Gastroesophageal sphincter (tissue), 4 donors: Measurements from ENCODE around the gene RPS24. TPM values are rescaled to one million over a fixed set of nuclear protein-coding genes. Genes with fewer than 3 reads are reported as not detected.
"Not testable (repeated sequence)": the region's sequence is repeated elsewhere in the genome, so short reads cannot be mapped to it uniquely, and the experiment has no call there.

Source experiments
- ATAC-seq: fragments of 150-250 bp; one replicate; pipeline ENCODE4 v1.9.1; 2016; ENCODE audit warnings: mild to moderate bottlenecking, moderate library complexity
- H3K27ac ChIP-seq, 4 donors: fragments of 200-600 bp; sonication (generic) in 3 of 4; 1 replicate in 3 of 4; 2 replicates in 1 of 4; pipeline ENCODE4 v1.5.1; 2016 to 2019
- H3K27me3 ChIP-seq: fragments of 200-600 bp; sonication (generic); one replicate; pipeline ENCODE4 v1.5.1; 2019
- H3K36me3 ChIP-seq, 2 donors: fragments of 200-600 bp; sonication (generic); one replicate each; pipeline ENCODE4 v1.5.1; 2019; ENCODE audit warnings: control low read depth in 1 of 2
- H3K4me1 ChIP-seq, 3 donors: fragments of 200-600 bp; sonication (generic); 1 replicate in 2 of 3; 2 replicates in 1 of 3; pipeline ENCODE4 v1.5.1; 2016 to 2019; ENCODE audit warnings: control low read depth in 2 of 3
- H3K4me3 ChIP-seq, 2 donors: fragments of 200-600 bp; sonication (generic); one replicate each; pipeline ENCODE4 v1.5.1; 2019; ENCODE audit warnings: mild to moderate bottlenecking in 1 of 2, moderate library complexity in 1 of 2
- H3K9me3 ChIP-seq, 3 donors: fragments of 200-600 bp; sonication (generic); one replicate each; pipeline ENCODE4 v1.5.1; 2017 to 2019; ENCODE audit warnings: control low read depth in 2 of 3
- CTCF ChIP-seq, 4 experiments: fragments of 200-600 bp in 2 of 4; fragments of 450-650 bp in 2 of 4; sonication (generic) in 1 of 4; IDR thresholded peaks; one replicate each; pipeline ENCODE4 v1.5.1; 2017 to 2019; ENCODE audit warnings: antibody characterized with exemption in 4 of 4, mild to moderate bottlenecking in 2 of 4, moderate library complexity in 2 of 4
- EP300 ChIP-seq: sonication (generic); formaldehyde crosslinking; IDR thresholded peaks from one replicate; pipeline ENCODE4 v1.6.1; 2017; ENCODE audit warnings: antibody characterized with exemption, mild to moderate bottlenecking
- POLR2A ChIP-seq, 2 donors: fragments of 450-650 bp; IDR thresholded peaks; one replicate each; pipeline ENCODE4 v1.6.1; 2017; ENCODE audit warnings: antibody characterized with exemption in 2 of 2, mild to moderate bottlenecking in 2 of 2, moderate library complexity in 1 of 2
- POLR2AphosphoS5 ChIP-seq: sonication (generic); formaldehyde crosslinking; IDR thresholded peaks from one replicate; pipeline ENCODE4 v1.6.1; 2017; ENCODE audit warnings: antibody characterized with exemption
- WGBS, 2 donors: methylation state at CpG; one replicate each; pipeline ENCODE4 v1.1.5; 2018; ENCODE audit warnings: low coverage in 1 of 2; 5-methylcytosine and 5-hydroxymethylcytosine counted together
- total RNA-seq, 4 donors: library from RNA; depleted of rRNA; stranded (reverse); fragments of >200 nt; gene quantifications; one replicate each; pipeline ENCODE4 v1.1.0, GENCODE V29; 2016

RPS24 gene
- total RNA-seq, 4 donors from 2014 or later, result 1,244 to 3,223 (median 2,309) TPM

DNA sequence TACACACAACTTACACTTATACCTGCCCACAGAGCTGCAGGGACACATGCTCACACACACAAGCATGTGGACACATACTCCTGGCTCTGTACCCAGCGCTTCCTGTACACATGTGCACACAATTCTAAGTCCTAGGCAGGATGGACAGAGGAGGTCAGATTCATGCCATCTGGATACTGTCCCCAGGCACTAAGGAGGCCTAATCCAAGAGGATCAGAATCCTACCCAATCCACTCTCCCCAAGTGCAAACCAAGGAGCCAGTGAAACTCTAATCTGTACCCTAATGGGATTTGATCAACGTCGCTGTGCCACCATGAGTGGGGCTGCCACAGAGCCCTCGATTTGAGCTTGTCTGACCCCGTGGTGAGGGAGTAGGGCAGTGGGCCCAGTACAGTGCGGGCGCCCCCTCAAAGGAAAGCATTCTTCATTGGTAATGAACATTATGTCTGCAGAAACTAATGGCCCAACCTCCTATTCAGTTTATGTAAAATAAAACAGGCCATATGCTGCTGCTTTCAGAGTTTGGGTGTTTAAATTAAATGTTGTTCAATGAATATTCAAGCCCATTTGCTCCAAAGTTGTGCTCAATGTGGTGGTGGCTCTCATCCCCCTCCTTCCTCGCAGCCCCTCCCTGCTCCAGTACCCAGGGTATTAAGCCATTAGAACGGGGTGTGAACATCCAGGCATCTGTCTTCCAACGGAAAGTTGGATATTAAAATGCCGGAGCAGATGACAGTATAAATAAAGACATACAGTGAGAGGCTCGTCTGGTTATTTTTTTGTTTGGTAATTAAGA lies 26.4 kb downstream of the RPS24 start:
- TF ChIP-seq POLR2AphosphoS5, result no peak
- no peak for TF ChIP-seq EP300
- no peak for TF ChIP-seq POLR2A (IDR thresholded peaks at IDR 0.05)
- no peak for TF ChIP-seq CTCF (IDR thresholded peaks at IDR 0.05)
- H3K36me3 ChIP-seq, result peaks cover 0 to under 1% of the 10 kb centered on the region in 2 donors
- 77 to 81% methylated on average over 4 to 11 of the region's 12 CpGs for WGBS, 2 donors
- no peaks in the 10 kb centered on the region for H3K4me1 ChIP-seq
- no peaks in the 10 kb centered on the region for H3K9me3 ChIP-seq
- no peak overlapping the region for H3K4me3 ChIP-seq
- ATAC-seq, result no peak
- no peaks in the 10 kb centered on the region for H3K27me3 ChIP-seq
- H3K27ac ChIP-seq, result no peak overlapping the region

DNA sequence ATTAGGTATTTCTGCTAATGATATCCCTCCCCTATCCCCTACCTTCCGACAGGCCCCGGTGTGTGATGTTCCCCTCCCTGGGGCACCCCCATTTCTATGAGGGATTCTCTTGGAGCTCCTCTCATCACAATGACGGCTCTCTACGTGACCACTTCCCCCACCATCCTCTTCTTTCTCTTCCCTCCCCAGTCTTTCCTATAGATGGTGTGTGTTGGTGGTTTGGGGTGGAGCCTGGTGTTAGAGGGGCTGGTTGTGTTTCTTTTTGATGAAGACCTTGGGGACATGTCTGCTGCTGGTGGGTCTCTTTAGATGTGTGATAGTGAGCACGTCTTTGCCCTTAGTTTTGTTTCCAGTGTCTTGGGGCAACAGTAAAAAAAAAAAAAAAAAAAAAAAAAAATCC lies 28.6 kb downstream of the RPS24 start:
- no peak for ATAC-seq
- H3K9me3 ChIP-seq, result no peaks in the 10 kb centered on the region
- no peaks in the 10 kb centered on the region for H3K27me3 ChIP-seq
- H3K4me3 ChIP-seq, result no peak overlapping the region
- no peak for TF ChIP-seq POLR2AphosphoS5
- TF ChIP-seq CTCF (IDR thresholded peaks at IDR 0.05), result no peak
- no peak for TF ChIP-seq EP300
- no peak for TF ChIP-seq POLR2A (IDR thresholded peaks at IDR 0.05)
- H3K36me3 ChIP-seq, result no peaks in the 10 kb centered on the region
- 75 to 82% methylated on average over 1 to 5 of the region's 5 CpGs for WGBS, 2 donors
- H3K4me1 ChIP-seq, result no peaks in the 10 kb centered on the region
- no peak overlapping the region for H3K27ac ChIP-seq

GRCh38 chr10:78063236-78063635 lies 29.6 kb downstream of the RPS24 start:
- no peak for ATAC-seq
- 63 to 75% methylated on average over 1 to 2 of the region's 2 CpGs for WGBS, 2 donors
- no peak for TF ChIP-seq EP300
- TF ChIP-seq CTCF (IDR thresholded peaks at IDR 0.05), result no peak
- TF ChIP-seq POLR2AphosphoS5, result no peak
- no peak for TF ChIP-seq POLR2A (IDR thresholded peaks at IDR 0.05)
- no peaks in the 10 kb centered on the region for H3K36me3 ChIP-seq
- no peaks in the 10 kb centered on the region for H3K9me3 ChIP-seq
- H3K27ac ChIP-seq, result no peak overlapping the region
- no peaks in the 10 kb centered on the region for H3K4me1 ChIP-seq
- no peaks in the 10 kb centered on the region for H3K27me3 ChIP-seq
- H3K4me3 ChIP-seq, result no peak overlapping the region

DNA sequence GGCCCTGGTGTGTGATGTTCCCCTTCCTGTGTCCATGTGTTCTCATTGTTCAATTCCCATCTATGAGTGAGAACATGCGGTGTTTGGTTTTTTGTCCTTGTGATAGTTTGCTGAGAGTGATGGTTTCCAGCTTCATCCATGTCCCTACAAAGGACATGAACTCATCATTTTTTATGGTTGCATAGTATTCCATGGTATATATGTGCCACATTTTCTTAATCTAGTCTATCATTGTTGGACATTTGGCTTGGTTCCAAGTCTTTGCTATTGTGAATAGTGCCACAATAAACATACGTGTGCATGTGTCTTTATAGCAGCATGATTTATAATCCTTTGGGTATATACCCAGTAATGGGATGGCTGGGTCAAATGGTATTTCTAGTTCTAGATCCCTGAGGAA lies 31.3 kb downstream of the RPS24 start:
- 60% methylated on average over 1 of the region's 2 CpGs; no CpG with 5 or more reads in 1 of the 2 donors for WGBS, 2 donors
- not testable (repeated sequence) for H3K27ac ChIP-seq, H3K4me3 ChIP-seq, ATAC-seq, H3K9me3 ChIP-seq, H3K4me1 ChIP-seq, H3K36me3 ChIP-seq, H3K27me3 ChIP-seq

GRCh38 chr10:78065611-78066010 lies 31.9 kb downstream of the RPS24 start:
- 67% methylated on average over 1 of the region's 2 CpGs; no CpG with 5 or more reads in 1 of the 2 donors for WGBS, 2 donors

More at GRCh38 chr10:78065611-78066010, 31.9 kb downstream of the RPS24 start:
- Histone ChIP-seq H3K4me1 (no peaks in the 10 kb centered on the region), H3K4me3 (no peak overlapping the region), H3K36me3 (no peaks in the 10 kb centered on the region), H3K27ac (no peak overlapping the region), H3K27me3 (no peaks in the 10 kb centered on the region), H3K9me3 (no peaks in the 10 kb centered on the region)
- TF ChIP-seq POLR2AphosphoS5 (no peak), EP300 (no peak), POLR2A (IDR thresholded peaks at IDR 0.05) (no peak), CTCF (IDR thresholded peaks at IDR 0.05) (no peak)
- ATAC-seq, result no peak
